ENCODE data around the gene DMPK.
A peak's percentile ranks its signal among the peaks of the same experiment; 100 is the strongest.

DNA sequence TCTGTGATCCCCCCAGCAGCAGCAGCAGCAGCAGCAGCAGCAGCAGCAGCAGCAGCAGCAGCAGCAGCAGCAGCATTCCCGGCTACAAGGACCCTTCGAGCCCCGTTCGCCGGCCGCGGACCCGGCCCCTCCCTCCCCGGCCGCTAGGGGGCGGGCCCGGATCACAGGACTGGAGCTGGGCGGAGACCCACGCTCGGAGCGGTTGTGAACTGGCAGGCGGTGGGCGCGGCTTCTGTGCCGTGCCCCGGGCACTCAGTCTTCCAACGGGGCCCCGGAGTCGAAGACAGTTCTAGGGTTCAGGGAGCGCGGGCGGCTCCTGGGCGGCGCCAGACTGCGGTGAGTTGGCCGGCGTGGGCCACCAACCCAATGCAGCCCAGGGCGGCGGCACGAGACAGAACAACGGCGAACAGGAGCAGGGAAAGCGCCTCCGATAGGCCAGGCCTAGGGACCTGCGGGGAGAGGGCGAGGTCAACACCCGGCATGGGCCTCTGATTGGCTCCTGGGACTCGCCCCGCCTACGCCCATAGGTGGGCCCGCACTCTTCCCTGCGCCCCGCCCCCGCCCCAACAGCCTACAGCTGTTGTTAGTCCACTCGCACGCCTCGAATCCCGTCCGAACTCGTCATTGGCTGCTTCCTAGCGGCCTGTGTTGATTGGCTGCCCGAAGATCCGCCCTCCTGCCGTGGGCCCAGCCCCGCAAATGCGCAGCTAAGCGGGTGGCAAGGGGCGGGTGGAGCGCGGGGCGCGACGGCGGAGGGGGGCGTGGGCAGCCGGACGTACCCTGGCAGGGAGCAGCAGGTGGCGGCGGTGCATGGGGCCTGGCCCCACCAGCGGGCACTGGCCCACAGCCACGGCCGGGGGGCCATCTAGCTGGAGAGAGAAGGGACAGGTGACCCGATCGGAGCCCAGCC is 11.8 kb downstream of the DMPK start:
- TF ChIP-seq, protein P1, sequence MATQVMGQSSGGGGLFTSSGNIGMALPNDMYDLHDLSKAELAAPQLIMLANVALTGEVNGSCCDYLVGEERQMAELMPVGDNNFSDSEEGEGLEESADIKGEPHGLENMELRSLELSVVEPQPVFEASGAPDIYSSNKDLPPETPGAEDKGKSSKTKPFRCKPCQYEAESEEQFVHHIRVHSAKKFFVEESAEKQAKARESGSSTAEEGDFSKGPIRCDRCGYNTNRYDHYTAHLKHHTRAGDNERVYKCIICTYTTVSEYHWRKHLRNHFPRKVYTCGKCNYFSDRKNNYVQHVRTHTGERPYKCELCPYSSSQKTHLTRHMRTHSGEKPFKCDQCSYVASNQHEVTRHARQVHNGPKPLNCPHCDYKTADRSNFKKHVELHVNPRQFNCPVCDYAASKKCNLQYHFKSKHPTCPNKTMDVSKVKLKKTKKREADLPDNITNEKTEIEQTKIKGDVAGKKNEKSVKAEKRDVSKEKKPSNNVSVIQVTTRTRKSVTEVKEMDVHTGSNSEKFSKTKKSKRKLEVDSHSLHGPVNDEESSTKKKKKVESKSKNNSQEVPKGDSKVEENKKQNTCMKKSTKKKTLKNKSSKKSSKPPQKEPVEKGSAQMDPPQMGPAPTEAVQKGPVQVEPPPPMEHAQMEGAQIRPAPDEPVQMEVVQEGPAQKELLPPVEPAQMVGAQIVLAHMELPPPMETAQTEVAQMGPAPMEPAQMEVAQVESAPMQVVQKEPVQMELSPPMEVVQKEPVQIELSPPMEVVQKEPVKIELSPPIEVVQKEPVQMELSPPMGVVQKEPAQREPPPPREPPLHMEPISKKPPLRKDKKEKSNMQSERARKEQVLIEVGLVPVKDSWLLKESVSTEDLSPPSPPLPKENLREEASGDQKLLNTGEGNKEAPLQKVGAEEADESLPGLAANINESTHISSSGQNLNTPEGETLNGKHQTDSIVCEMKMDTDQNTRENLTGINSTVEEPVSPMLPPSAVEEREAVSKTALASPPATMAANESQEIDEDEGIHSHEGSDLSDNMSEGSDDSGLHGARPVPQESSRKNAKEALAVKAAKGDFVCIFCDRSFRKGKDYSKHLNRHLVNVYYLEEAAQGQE (IDR thresholded peaks at IDR 0.05; ENCODE audit: unreplicated experiment) = no peak
- TF ChIP-seq POLR2AphosphoS5 (IDR thresholded peaks at IDR 0.05; ENCODE audit: low read depth) (peak; percentile 91), CREB1 (CRISPR knock-in tag; IDR thresholded peaks at IDR 0.05; ENCODE audit: low read depth) (0 out of 2 replicates have a peak, but pooled peaks have one; percentile 57), EZH2phosphoT487 (IDR thresholded peaks at IDR 0.05; ENCODE audit: unreplicated experiment) (no peak), EZH2 (IDR thresholded peaks at IDR 0.05; ENCODE audit: low read depth, unreplicated experiment) (no peak), JUNB (IDR thresholded peaks at IDR 0.05; ENCODE audit: unreplicated experiment) (no peak), ZNF114 (CRISPR knock-in tag; IDR thresholded peaks at IDR 0.05) (no peak), ZNF331 (CRISPR knock-in tag; IDR thresholded peaks at IDR 0.05; ENCODE audit: low read depth) (no peak), NANOG (IDR thresholded peaks at IDR 0.05; ENCODE audit: borderline replicate concordance) (no peak)
- TF ChIP-seq, protein P2, sequence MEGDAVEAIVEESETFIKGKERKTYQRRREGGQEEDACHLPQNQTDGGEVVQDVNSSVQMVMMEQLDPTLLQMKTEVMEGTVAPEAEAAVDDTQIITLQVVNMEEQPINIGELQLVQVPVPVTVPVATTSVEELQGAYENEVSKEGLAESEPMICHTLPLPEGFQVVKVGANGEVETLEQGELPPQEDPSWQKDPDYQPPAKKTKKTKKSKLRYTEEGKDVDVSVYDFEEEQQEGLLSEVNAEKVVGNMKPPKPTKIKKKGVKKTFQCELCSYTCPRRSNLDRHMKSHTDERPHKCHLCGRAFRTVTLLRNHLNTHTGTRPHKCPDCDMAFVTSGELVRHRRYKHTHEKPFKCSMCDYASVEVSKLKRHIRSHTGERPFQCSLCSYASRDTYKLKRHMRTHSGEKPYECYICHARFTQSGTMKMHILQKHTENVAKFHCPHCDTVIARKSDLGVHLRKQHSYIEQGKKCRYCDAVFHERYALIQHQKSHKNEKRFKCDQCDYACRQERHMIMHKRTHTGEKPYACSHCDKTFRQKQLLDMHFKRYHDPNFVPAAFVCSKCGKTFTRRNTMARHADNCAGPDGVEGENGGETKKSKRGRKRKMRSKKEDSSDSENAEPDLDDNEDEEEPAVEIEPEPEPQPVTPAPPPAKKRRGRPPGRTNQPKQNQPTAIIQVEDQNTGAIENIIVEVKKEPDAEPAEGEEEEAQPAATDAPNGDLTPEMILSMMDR (conservative IDR thresholded peaks at IDR 0.05; ENCODE audit: low read depth in 2 of 2) = peak; percentile 68 to 79
- TF ChIP-seq, protein P3, sequence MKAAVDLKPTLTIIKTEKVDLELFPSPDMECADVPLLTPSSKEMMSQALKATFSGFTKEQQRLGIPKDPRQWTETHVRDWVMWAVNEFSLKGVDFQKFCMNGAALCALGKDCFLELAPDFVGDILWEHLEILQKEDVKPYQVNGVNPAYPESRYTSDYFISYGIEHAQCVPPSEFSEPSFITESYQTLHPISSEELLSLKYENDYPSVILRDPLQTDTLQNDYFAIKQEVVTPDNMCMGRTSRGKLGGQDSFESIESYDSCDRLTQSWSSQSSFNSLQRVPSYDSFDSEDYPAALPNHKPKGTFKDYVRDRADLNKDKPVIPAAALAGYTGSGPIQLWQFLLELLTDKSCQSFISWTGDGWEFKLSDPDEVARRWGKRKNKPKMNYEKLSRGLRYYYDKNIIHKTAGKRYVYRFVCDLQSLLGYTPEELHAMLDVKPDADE (IDR thresholded peaks at IDR 0.05) = 0 out of 2 replicates have a peak, but pooled peaks have one; percentile 34
- TF ChIP-seq, protein P4, sequence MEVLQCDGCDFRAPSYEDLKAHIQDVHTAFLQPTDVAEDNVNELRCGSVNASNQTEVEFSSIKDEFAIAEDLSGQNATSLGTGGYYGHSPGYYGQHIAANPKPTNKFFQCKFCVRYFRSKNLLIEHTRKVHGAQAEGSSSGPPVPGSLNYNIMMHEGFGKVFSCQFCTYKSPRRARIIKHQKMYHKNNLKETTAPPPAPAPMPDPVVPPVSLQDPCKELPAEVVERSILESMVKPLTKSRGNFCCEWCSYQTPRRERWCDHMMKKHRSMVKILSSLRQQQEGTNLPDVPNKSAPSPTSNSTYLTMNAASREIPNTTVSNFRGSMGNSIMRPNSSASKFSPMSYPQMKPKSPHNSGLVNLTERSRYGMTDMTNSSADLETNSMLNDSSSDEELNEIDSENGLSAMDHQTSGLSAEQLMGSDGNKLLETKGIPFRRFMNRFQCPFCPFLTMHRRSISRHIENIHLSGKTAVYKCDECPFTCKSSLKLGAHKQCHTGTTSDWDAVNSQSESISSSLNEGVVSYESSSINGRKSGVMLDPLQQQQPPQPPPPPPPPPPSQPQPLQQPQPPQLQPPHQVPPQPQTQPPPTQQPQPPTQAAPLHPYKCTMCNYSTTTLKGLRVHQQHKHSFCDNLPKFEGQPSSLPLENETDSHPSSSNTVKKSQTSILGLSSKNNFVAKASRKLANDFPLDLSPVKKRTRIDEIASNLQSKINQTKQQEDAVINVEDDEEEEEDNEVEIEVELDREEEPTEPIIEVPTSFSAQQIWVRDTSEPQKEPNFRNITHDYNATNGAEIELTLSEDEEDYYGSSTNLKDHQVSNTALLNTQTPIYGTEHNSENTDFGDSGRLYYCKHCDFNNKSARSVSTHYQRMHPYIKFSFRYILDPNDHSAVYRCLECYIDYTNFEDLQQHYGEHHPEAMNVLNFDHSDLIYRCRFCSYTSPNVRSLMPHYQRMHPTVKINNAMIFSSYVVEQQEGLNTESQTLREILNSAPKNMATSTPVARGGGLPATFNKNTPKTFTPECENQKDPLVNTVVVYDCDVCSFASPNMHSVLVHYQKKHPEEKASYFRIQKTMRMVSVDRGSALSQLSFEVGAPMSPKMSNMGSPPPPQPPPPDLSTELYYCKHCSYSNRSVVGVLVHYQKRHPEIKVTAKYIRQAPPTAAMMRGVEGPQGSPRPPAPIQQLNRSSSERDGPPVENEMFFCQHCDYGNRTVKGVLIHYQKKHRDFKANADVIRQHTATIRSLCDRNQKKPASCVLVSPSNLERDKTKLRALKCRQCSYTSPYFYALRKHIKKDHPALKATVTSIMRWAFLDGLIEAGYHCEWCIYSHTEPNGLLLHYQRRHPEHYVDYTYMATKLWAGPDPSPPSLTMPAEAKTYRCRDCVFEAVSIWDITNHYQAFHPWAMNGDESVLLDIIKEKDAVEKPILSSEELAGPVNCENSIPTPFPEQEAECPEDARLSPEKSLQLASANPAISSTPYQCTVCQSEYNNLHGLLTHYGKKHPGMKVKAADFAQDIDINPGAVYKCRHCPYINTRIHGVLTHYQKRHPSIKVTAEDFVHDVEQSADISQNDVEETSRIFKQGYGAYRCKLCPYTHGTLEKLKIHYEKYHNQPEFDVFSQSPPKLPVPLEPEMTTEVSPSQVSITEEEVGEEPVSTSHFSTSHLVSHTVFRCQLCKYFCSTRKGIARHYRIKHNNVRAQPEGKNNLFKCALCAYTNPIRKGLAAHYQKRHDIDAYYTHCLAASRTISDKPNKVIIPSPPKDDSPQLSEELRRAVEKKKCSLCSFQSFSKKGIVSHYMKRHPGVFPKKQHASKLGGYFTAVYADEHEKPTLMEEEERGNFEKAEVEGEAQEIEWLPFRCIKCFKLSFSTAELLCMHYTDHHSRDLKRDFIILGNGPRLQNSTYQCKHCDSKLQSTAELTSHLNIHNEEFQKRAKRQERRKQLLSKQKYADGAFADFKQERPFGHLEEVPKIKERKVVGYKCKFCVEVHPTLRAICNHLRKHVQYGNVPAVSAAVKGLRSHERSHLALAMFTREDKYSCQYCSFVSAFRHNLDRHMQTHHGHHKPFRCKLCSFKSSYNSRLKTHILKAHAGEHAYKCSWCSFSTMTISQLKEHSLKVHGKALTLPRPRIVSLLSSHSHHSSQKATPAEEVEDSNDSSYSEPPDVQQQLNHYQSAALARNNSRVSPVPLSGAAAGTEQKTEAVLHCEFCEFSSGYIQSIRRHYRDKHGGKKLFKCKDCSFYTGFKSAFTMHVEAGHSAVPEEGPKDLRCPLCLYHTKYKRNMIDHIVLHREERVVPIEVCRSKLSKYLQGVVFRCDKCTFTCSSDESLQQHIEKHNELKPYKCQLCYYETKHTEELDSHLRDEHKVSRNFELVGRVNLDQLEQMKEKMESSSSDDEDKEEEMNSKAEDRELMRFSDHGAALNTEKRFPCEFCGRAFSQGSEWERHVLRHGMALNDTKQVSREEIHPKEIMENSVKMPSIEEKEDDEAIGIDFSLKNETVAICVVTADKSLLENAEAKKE (CRISPR knock-in tag; IDR thresholded peaks at IDR 0.05) = no peak

Data from GM23338 (cell line).